IPS DF 6.9 (cell line): ENCODE measurements around the gene GABRD.
A peak's percentile ranks its signal among the peaks of the same experiment; 100 is the strongest.

ENCODE experiments used
- DNase-seq: peaks from one replicate; pipeline ENCODE4 v3.0.0-alpha.2; 2013; ENCODE audit warnings: low read depth, low spot score
- H3K27ac ChIP-seq: one replicate; pipeline ENCODE4 v1.5.1; 2013; ENCODE audit warnings: low read length, control low read depth
- H3K27me3 ChIP-seq: 2 replicates; pipeline ENCODE4 v1.6.1; 2013; ENCODE audit warnings: mild to moderate bottlenecking, low read length; ENCODE audit not compliant: control insufficient read depth, insufficient read depth
- H3K36me3 ChIP-seq: 2 replicates; pipeline ENCODE4 v1.6.1; 2013; ENCODE audit warnings: low read length; ENCODE audit not compliant: control insufficient read depth, insufficient read depth
- H3K4me1 ChIP-seq: 2 replicates; pipeline ENCODE4 v1.6.1; 2013; ENCODE audit warnings: low read length; ENCODE audit not compliant: control insufficient read depth, insufficient read depth
- H3K4me3 ChIP-seq: 2 replicates; pipeline ENCODE4 v1.5.1; 2013; ENCODE audit warnings: mild to moderate bottlenecking, low read length
- H3K9me3 ChIP-seq: 2 replicates; pipeline ENCODE4 v1.6.1; 2013; ENCODE audit warnings: low read length, inconsistent platforms; ENCODE audit not compliant: control insufficient read depth, insufficient read depth
- WGBS: extraction: QIAGEN DNeasy Blood & Tissue Kit; methylation state at CpG from one replicate; pipeline ENCODE4 v1.1.7; 2013; ENCODE audit warnings: mixed read lengths, missing lambda C conversion rate; ENCODE audit not compliant: insufficient read length, insufficient coverage; 5-methylcytosine and 5-hydroxymethylcytosine counted together

The GABRD gene

GRCh38 chr1:2046953-2047748, 28.0 kb downstream of the GABRD start:
- WGBS = no CpG with 5 or more reads among the region's 25 CpGs
- peaks cover 16% of the 10 kb centered on the region for H3K4me1 ChIP-seq

GRCh38 chr1:2047749-2048729, 28.9 kb downstream of the GABRD start:
- Histone ChIP-seq H3K4me3 (no peak overlapping the region), H3K4me1 (peaks cover 16% of the 10 kb centered on the region), H3K27me3 (no peaks in the 10 kb centered on the region), H3K9me3 (no peaks in the 10 kb centered on the region), H3K27ac (no peak overlapping the region), H3K36me3 (no peaks in the 10 kb centered on the region; the same call in 1 of the 2 replicates)
- WGBS = no CpG with 5 or more reads among the region's 25 CpGs
- no peak for DNase-seq

More at GRCh38 chr1:2046953-2047748, 28.0 kb downstream of the GABRD start:
- H3K27ac ChIP-seq = no peak overlapping the region
- no peak for DNase-seq
- no peaks in the 10 kb centered on the region for H3K9me3 ChIP-seq
- no peaks in the 10 kb centered on the region for H3K27me3 ChIP-seq
- no peak overlapping the region for H3K4me3 ChIP-seq
- H3K36me3 ChIP-seq = no peaks in the 10 kb centered on the region; the same call in 1 of the 2 replicates

- Histone ChIP-seq H3K9me3 (no peaks in the 10 kb centered on the region), H3K27me3 (no peaks in the 10 kb centered on the region), H3K27ac (peak overlapping the region; percentile 28), H3K4me3 (peak overlapping the region; percentile 88; the same call in 1 of the 2 replicates), H3K36me3 (no peaks in the 10 kb centered on the region), H3K4me1 (peaks cover 16% of the 10 kb centered on the region)
- no CpG with 5 or more reads among the region's 14 CpGs for WGBS
- DNase-seq = peak; percentile 68
Observed at GRCh38 chr1:2049225-2049717, 30.1 kb downstream of the GABRD start.

GRCh38 chr1:2049718-2050431, 30.7 kb downstream of the GABRD start, which contains the start of gene PRKCZ:
TSS of gene PRKCZ (plus strand) at chr1:2050411. CDS start at chr1:2050631, 220 bp downstream.
- no CpG with 5 or more reads among the region's 83 CpGs for WGBS
- Histone ChIP-seq H3K27me3 (no peaks in the 10 kb centered on the region), H3K27ac (peak within 1 kb of the TSS; percentile 28)

GRCh38 chr1:2050461-2050792, 31.3 kb downstream of the GABRD start:
- Histone ChIP-seq H3K36me3 (peaks cover 2% of the 10 kb centered on the region), H3K4me3 (peak overlapping the region; percentile 98), H3K27me3 (no peaks in the 10 kb centered on the region), H3K27ac (no peak overlapping the region), H3K9me3 (no peaks in the 10 kb centered on the region), H3K4me1 (peaks cover 15% of the 10 kb centered on the region)
- WGBS = no CpG with 5 or more reads among the region's 51 CpGs
- DNase-seq = no peak

More at GRCh38 chr1:2049718-2050431, 30.7 kb downstream of the GABRD start, which contains the start of gene PRKCZ:
- H3K4me3 ChIP-seq = peak within 1 kb of the TSS; percentile 98
- H3K36me3 ChIP-seq = no peaks in the 10 kb centered on the region
- peak; percentile 58 for DNase-seq
- H3K9me3 ChIP-seq = no peaks in the 10 kb centered on the region
- peaks cover 16% of the 10 kb centered on the region for H3K4me1 ChIP-seq

- H3K4me1 ChIP-seq = peaks cover 15% of the 10 kb centered on the region
- H3K4me3 ChIP-seq = peak overlapping the region; percentile 98
- H3K9me3 ChIP-seq = no peaks in the 10 kb centered on the region
- peaks cover 4% of the 10 kb centered on the region for H3K36me3 ChIP-seq
- no peak overlapping the region for H3K27ac ChIP-seq
- WGBS = no CpG with 5 or more reads among the region's 84 CpGs
- H3K27me3 ChIP-seq = no peaks in the 10 kb centered on the region
- DNase-seq = no peak
Observed at GRCh38 chr1:2050793-2051682, 31.9 kb downstream of the GABRD start.

- Histone ChIP-seq H3K4me3 (no peak overlapping the region), H3K9me3 (no peaks in the 10 kb centered on the region), H3K4me1 (peaks cover 13% of the 10 kb centered on the region), H3K27me3 (no peaks in the 10 kb centered on the region), H3K27ac (no peak overlapping the region), H3K36me3 (peaks cover 7% of the 10 kb centered on the region)
- no CpG with 5 or more reads among the region's 16 CpGs for WGBS
- DNase-seq = no peak
Observed at GRCh38 chr1:2052054-2052679, 33.0 kb downstream of the GABRD start.

GRCh38 chr1:2052756-2053155, 33.6 kb downstream of the GABRD start:
- Histone ChIP-seq H3K9me3 (no peaks in the 10 kb centered on the region), H3K4me1 (peaks cover 8% of the 10 kb centered on the region), H3K27me3 (no peaks in the 10 kb centered on the region), H3K4me3 (no peak overlapping the region), H3K27ac (no peak overlapping the region), H3K36me3 (peaks cover 8% of the 10 kb centered on the region)
- no peak for DNase-seq
- WGBS = no CpG with 5 or more reads among the region's 10 CpGs

- H3K27me3 ChIP-seq = no peaks in the 10 kb centered on the region
- no peak overlapping the region for H3K27ac ChIP-seq
- peaks cover 8% of the 10 kb centered on the region for H3K36me3 ChIP-seq
- H3K4me3 ChIP-seq = no peak overlapping the region
- peaks cover 3% of the 10 kb centered on the region for H3K4me1 ChIP-seq
- no peak for DNase-seq
- WGBS = no CpG with 5 or more reads among the region's 17 CpGs
- no peaks in the 10 kb centered on the region for H3K9me3 ChIP-seq
Observed at GRCh38 chr1:2053217-2053616, 34.1 kb downstream of the GABRD start.
